Duodenal mucosa (tissue), 2 donors: ENCODE measurements around the gene MVP.

Experiments used
- H3K27ac ChIP-seq: one replicate; pipeline ENCODE4 v1.7.0; 2013; ENCODE audit warnings: low read depth, low read length
- H3K27me3 ChIP-seq, 2 donors: one replicate each; pipeline ENCODE4 v1.7.0; 2013; ENCODE audit warnings: low read length in 2 of 2, control low read depth in 1 of 2; ENCODE audit not compliant: insufficient read depth in 2 of 2, control insufficient read depth in 1 of 2
- H3K36me3 ChIP-seq, 2 donors: one replicate each; pipeline ENCODE4 v1.7.0; 2013; ENCODE audit warnings: low read length in 2 of 2, control low read depth in 1 of 2; ENCODE audit not compliant: insufficient read depth in 2 of 2, control insufficient read depth in 1 of 2
- H3K4me1 ChIP-seq, 2 donors: one replicate each; pipeline ENCODE4 v1.7.0; 2013; ENCODE audit warnings: low read length in 2 of 2, control low read depth in 1 of 2; ENCODE audit not compliant: insufficient read depth in 2 of 2, control insufficient read depth in 1 of 2
- H3K4me3 ChIP-seq, 2 donors: one replicate each; pipeline ENCODE4 v1.7.0; 2013; ENCODE audit warnings: low read length in 2 of 2, low read depth in 1 of 2
- H3K9ac ChIP-seq, 2 donors: one replicate each; pipeline ENCODE4 v1.7.0; 2013; ENCODE audit warnings: low read length in 2 of 2, low read depth in 1 of 2
- H3K9me3 ChIP-seq, 2 donors: one replicate each; pipeline ENCODE4 v1.7.0; 2013; ENCODE audit warnings: low read length in 2 of 2, control low read depth in 1 of 2; ENCODE audit not compliant: control insufficient read depth in 1 of 2

The MVP gene

GRCh38 chr16:29842732-29843346 is 22.6 kb downstream of the MVP start:
- Histone ChIP-seq H3K4me3 (no peak overlapping the region), H3K4me1 (no peaks in the 10 kb centered on the region), H3K27me3 (no peaks in the 10 kb centered on the region), H3K9ac (no peak overlapping the region), H3K9me3 (no peaks in the 10 kb centered on the region), H3K27ac (no peak overlapping the region), H3K36me3 (peaks cover 51 to 93% of the 10 kb centered on the region in 2 donors)

- Histone ChIP-seq H3K4me3 (no peak overlapping the region), H3K9me3 (no peaks in the 10 kb centered on the region), H3K27me3 (no peaks in the 10 kb centered on the region), H3K36me3 (peaks cover 47 to 91% of the 10 kb centered on the region in 2 donors), H3K9ac (no peak overlapping the region), H3K27ac (no peak overlapping the region), H3K4me1 (no peaks in the 10 kb centered on the region)
Measured at GRCh38 chr16:29843931-29844330, 23.7 kb downstream of the MVP start.

- Histone ChIP-seq H3K9ac (no peak overlapping the region), H3K4me3 (no peak overlapping the region), H3K27ac (no peak overlapping the region), H3K9me3 (no peaks in the 10 kb centered on the region), H3K4me1 (no peaks in the 10 kb centered on the region), H3K36me3 (peaks cover 47 to 88% of the 10 kb centered on the region in 2 donors), H3K27me3 (no peaks in the 10 kb centered on the region)
Measured at GRCh38 chr16:29844575-29845331, 24.5 kb downstream of the MVP start.

DNA sequence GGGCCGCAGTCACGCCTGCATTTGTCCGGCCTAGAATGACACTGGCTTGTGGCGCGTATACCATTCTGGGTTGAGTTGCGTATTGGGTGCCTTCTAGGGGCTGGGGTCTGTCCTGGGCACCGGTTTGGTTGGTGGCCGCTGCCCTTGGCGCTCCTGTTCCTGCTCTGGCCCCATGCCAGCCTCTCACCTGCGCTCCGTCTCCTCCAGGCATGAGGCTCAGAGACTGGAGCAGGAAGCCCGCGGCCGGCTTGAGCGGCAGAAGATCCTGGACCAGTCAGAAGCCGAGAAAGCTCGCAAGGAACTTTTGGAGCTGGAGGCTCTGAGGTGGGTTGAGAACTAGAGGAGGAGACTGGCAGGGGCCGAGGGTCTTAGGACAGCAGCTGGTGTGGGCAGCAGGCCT is 25.4 kb downstream of the MVP start:
- no peak overlapping the region for H3K9ac ChIP-seq
- H3K27ac ChIP-seq, result no peak overlapping the region
- peaks cover 40 to 82% of the 10 kb centered on the region in 2 donors for H3K36me3 ChIP-seq
- no peaks in the 10 kb centered on the region for H3K9me3 ChIP-seq
- H3K4me3 ChIP-seq, result no peak overlapping the region
- no peaks in the 10 kb centered on the region for H3K27me3 ChIP-seq
- H3K4me1 ChIP-seq, result no peaks in the 10 kb centered on the region

- no peak overlapping the region for H3K4me3 ChIP-seq
- H3K4me1 ChIP-seq, result no peaks in the 10 kb centered on the region
- no peak overlapping the region for H3K9ac ChIP-seq
- H3K27ac ChIP-seq, result no peak overlapping the region
- H3K9me3 ChIP-seq, result no peaks in the 10 kb centered on the region
- H3K36me3 ChIP-seq, result peaks cover 24 to 57% of the 10 kb centered on the region in 2 donors
- no peaks in the 10 kb centered on the region for H3K27me3 ChIP-seq
Measured at GRCh38 chr16:29848420-29849297, 28.4 kb downstream of the MVP start.

DNA sequence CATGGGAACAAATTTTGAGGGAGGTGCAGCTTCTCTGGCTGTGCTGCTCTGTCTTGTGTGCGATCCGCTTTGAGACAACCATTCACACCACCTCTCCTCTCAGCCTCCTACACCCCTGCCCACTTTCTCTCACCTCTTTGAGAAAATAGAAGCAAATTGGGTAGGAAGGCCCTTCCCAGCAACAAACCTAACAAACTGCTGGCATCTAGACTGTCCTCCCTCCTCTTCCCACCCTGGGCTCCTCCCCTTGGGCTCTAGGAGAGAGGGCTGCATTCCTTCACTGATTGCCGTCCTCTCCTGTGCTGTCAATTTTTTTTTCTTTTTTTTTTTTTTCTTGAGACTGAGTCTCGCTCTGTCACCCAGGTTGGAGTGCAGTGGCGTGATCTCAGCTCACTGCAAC is 29.2 kb downstream of the MVP start:
- Histone ChIP-seq H3K36me3 (peaks cover 16 to 48% of the 10 kb centered on the region in 2 donors), H3K9ac (no peak overlapping the region), H3K27me3 (no peaks in the 10 kb centered on the region), H3K4me1 (no peaks in the 10 kb centered on the region), H3K27ac (no peak overlapping the region), H3K9me3 (no peaks in the 10 kb centered on the region), H3K4me3 (no peak overlapping the region)

GRCh38 chr16:29850998-29851397 is 30.7 kb downstream of the MVP start:
- Histone ChIP-seq H3K27me3 (no peaks in the 10 kb centered on the region), H3K27ac (no peak overlapping the region), H3K9me3 (no peaks in the 10 kb centered on the region), H3K9ac (no peak overlapping the region), H3K36me3 (peaks cover 11 to 33% of the 10 kb centered on the region in 2 donors), H3K4me3 (no peak overlapping the region), H3K4me1 (peaks cover 0 to 5% of the 10 kb centered on the region in 2 donors)

DNA sequence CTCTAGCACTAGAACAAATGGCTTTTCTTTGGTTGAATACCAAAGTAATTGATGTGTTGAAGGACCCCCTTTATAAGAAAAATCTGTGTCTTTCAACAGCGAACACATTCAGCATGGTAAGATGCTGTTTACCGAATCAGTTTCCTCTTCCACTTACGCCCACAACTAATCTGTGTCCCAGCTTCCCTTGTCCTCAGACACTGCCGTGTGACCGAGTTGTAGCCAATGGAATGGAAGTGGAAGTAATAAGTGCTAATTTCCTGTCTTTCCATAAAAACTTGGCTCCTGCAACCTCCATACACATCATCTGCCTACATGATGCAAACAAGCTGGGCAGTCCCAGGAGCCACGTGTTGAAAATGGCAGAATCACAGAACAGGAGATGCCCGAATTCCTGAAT is 32.4 kb downstream of the MVP start:
- peaks cover 0 to 17% of the 10 kb centered on the region in 2 donors for H3K36me3 ChIP-seq
- no peak overlapping the region for H3K27ac ChIP-seq
- H3K4me1 ChIP-seq, result peaks cover 0 to 5% of the 10 kb centered on the region in 2 donors
- no peaks in the 10 kb centered on the region for H3K9me3 ChIP-seq
- no peak overlapping the region for H3K9ac ChIP-seq
- H3K27me3 ChIP-seq, result no peaks in the 10 kb centered on the region
- H3K4me3 ChIP-seq, result no peak overlapping the region

GRCh38 chr16:29854520-29855100 is 34.3 kb downstream of the MVP start:
- H3K27ac ChIP-seq, result no peak overlapping the region
- H3K27me3 ChIP-seq, result no peaks in the 10 kb centered on the region
- peaks cover 5 to 16% of the 10 kb centered on the region in 2 donors for H3K36me3 ChIP-seq
- H3K4me1 ChIP-seq, result peaks cover 0 to 5% of the 10 kb centered on the region in 2 donors
- no peak overlapping the region for H3K9ac ChIP-seq
- H3K9me3 ChIP-seq, result no peaks in the 10 kb centered on the region
- H3K4me3 ChIP-seq, result no peak overlapping the region
